Stomach (tissue), 4 donors: ENCODE data around the gene SLC37A1.

Experiments used
- EP300 ChIP-seq: sonication (generic); formaldehyde crosslinking; IDR thresholded peaks from one replicate; pipeline ENCODE4 v1.6.1; 2017; ENCODE audit warnings: antibody characterized with exemption
- POLR2A ChIP-seq, 4 donors: fragments of 450-650 bp; IDR thresholded peaks; one replicate each; pipeline ENCODE4 v1.6.1; 2016; ENCODE audit warnings: antibody characterized with exemption in 4 of 4, control low read depth in 2 of 4, mild to moderate bottlenecking in 1 of 4, moderate library complexity in 1 of 4

DNA sequence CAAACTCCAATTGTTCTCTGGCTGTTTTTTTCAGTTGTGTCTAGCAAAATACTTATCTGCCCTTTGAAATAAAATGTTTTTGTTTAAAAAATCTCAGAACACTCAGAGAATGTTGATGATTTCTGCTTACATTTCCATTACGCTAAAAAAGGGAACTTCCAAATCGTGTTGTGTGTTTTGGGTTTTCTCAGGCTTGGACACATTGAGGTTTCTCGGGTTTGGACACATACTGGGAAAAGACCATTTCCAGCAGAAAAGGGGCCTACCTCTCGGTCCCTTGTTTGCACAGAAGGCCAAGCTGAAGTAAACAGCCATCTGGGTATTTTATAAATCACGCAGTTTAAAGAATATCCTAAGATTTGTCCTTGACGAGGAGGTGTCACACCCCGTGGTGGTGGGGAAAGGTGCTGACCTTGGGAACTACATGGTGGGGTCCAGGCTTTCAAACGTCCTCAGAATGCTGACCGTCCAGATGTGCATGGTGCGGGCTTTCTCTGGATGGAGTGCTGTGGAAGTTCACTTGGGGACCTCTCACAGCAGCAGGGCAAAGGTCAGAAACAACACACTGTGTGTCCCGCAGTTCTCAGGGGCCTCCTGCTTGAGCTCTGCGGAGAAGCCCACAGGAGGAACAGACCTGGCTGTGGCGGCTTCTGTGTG lies 67.8 kb downstream of the SLC37A1 start:
- TF ChIP-seq EP300 (no peak), POLR2A (IDR thresholded peaks at IDR 0.05) (no peak)
